K562 (cell line): Measurements from ENCODE around the gene ADAM8. TPM values are rescaled to one million over a fixed set of nuclear protein-coding genes. Genes with fewer than 3 reads are reported as not detected.

Experiments
- ATAC-seq: fragments of 200-7000 bp; cut with Tn5 transposase; 3 replicates; pipeline ENCODE4 v1.9.1; 2020; ENCODE audit warnings: moderate library complexity
- BruUV-seq: library from RNA; stranded (reverse); fragments of 400-500 nt; replicated peaks from 2 replicates; lab custom pipeline; 2021; lab: Mats Ljungman, UMichigan
- CTCF ChIA-PET: fragments of 300-600 bp; formaldehyde crosslinking; extraction: SDS; loops from one replicate; lab custom pipeline; 2021; ENCODE audit warnings: low intra/inter-chr PET ratio; lab: Yijun Ruan, JAX
- POLR2A ChIA-PET: fragments of 300-600, 350-650 bp; sonication (Branson Sonifier 250); formaldehyde crosslinking; extraction: SDS; loops from one replicate; lab custom pipeline; 2021; ENCODE audit warnings: antibody characterized with exemption, inconsistent platforms; lab: Yijun Ruan, JAX
- DNase-seq, 4 experiments: peaks; one replicate each; pipeline versions ENCODE4 v3.0.0 to v3.0.0-alpha.2; 2011 to 2018; ENCODE audit warnings: low spot score in 3 of 4, mixed read lengths in 3 of 4; ENCODE audit errors: extremely low read depth in 1 of 4
- FAIRE-seq: peaks from 2 replicates; lab custom pipeline; 2011; peaks lifted over from hg19 to GRCh38; lab: Jason Lieb, UNC
- H2AFZ ChIP-seq: 2 replicates; pipeline ENCODE4 v1.6.0; 2011; ENCODE audit warnings: low read depth, low read length, control low read depth, inconsistent platforms
- H3K27ac ChIP-seq: fragments of 200-600 bp; 3 replicates; pipeline ENCODE4 v1.8.0; 2011; ENCODE audit warnings: low read depth, mild to moderate bottlenecking, control low read depth, inconsistent platforms, low read length, moderate library complexity, mixed read lengths; ENCODE audit errors: extremely low read depth
- H3K27me3 ChIP-seq, 2 experiments: fragments of 300-600 bp in 1 of 2; 2 replicates in 1 of 2; 3 replicates in 1 of 2; pipeline versions ENCODE4 v1.6.0 to v1.8.0; 2011; ENCODE audit warnings: inconsistent platforms in 2 of 2, low read length in 2 of 2, mild to moderate bottlenecking in 1 of 2, mixed read lengths in 1 of 2, moderate library complexity in 1 of 2; ENCODE audit not compliant: control insufficient read depth in 2 of 2, insufficient read depth in 2 of 2
- H3K36me3 ChIP-seq: fragments of 300-600 bp; 3 replicates; pipeline ENCODE4 v1.8.0; 2011; ENCODE audit warnings: mild to moderate bottlenecking, low read length, inconsistent platforms; ENCODE audit not compliant: control insufficient read depth, insufficient read depth
- H3K4me1 ChIP-seq, 2 experiments: fragments of 200-600 bp in 1 of 2; replicated peaks in 1 of 2; 2 replicates in 1 of 2; 3 replicates in 1 of 2; pipeline versions ENCODE4 v1.5.1 to v1.8.0; 2011; ENCODE audit warnings: inconsistent platforms in 2 of 2, low read length in 2 of 2, mild to moderate bottlenecking in 1 of 2, mixed read lengths in 1 of 2, moderate library complexity in 1 of 2; ENCODE audit not compliant: control insufficient read depth in 2 of 2, insufficient read depth in 2 of 2
- H3K4me2 ChIP-seq: 2 replicates; pipeline ENCODE4 v1.6.1; 2011; ENCODE audit warnings: low read length, control low read depth, inconsistent platforms, mixed read lengths; ENCODE audit not compliant: insufficient read depth
- H3K4me3 ChIP-seq: fragments of 200-600 bp; sonication (generic), shearing (Covaris generic); 2 replicates; pipeline ENCODE4 v1.5.1; 2016; ENCODE audit warnings: control low read depth, inconsistent platforms
- H3K79me2 ChIP-seq: fragments of 200-600 bp; 3 replicates; pipeline ENCODE4 v1.8.0; 2011; ENCODE audit warnings: low read length, inconsistent platforms; ENCODE audit not compliant: control insufficient read depth, insufficient read depth
- H3K9ac ChIP-seq, 2 experiments: 2 replicates each; pipeline versions ENCODE4 v1.6.0 to v1.6.1; 2011; ENCODE audit warnings: low read depth in 2 of 2, low read length in 2 of 2, control low read depth in 1 of 2, inconsistent platforms in 1 of 2, mild to moderate bottlenecking in 1 of 2, mixed read lengths in 1 of 2; ENCODE audit not compliant: insufficient read depth in 1 of 2
- H3K9me1 ChIP-seq: one replicate; pipeline ENCODE4 v1.6.0; 2011; ENCODE audit warnings: inconsistent platforms, mild to moderate bottlenecking, low read length, moderate library complexity; ENCODE audit not compliant: control insufficient read depth, insufficient read depth
- H3K9me3 ChIP-seq: replicated peaks from 2 replicates; pipeline ENCODE4 v1.5.1; 2011; ENCODE audit warnings: low read depth, low read length, inconsistent platforms; ENCODE audit not compliant: control insufficient read depth, insufficient read depth
- H4K20me1 ChIP-seq: replicated peaks from 2 replicates; pipeline ENCODE4 v1.6.1; 2011; ENCODE audit warnings: low read length, inconsistent platforms, mixed read lengths; ENCODE audit not compliant: control insufficient read depth, insufficient read depth
- FOXA3 ChIP-seq, 2 experiments: fragments of 450-650 bp in 1 of 2; sonication (generic) in 1 of 2; formaldehyde crosslinking; IDR thresholded peaks in 1 of 2; conservative IDR thresholded peaks in 1 of 2; 2 replicates each; pipeline versions ENCODE4 v1.4.0 to v1.8.0; 2020 to 2022; ENCODE audit warnings: mild to moderate bottlenecking in 2 of 2, missing genetic modification reagents in 1 of 2
- RBM39 ChIP-seq: fragments of 200-400 bp; formaldehyde crosslinking; optimal IDR thresholded peaks from 2 replicates; pipeline ENCODE3; 2018; ENCODE audit warnings: low read depth, low read length
- WGBS: fragments of 100-300 bp; shearing (Covaris generic); methylation state at CpG from one replicate; pipeline ENCODE4 v1.1.6; 2016; ENCODE audit warnings: low coverage, mixed read lengths; ENCODE audit not compliant: insufficient coverage; ENCODE audit errors: missing lambda C conversion rate; 5-methylcytosine and 5-hydroxymethylcytosine counted together
- in situ Hi-C: fragments of 300-500 bp; cut with MboI; formaldehyde crosslinking; loops from 4 replicates; pipeline ENCODE4 v1.15.0; 2018; ENCODE audit warnings: inconsistent platforms, mixed read lengths
- intact Hi-C: fragments of 100-400 bp; cut with micrococcal nuclease; formaldehyde crosslinking; loops from 2 replicates; pipeline ENCODE4 v1.14.2; 2022
- polyA plus RNA-seq, 8 experiments: library from polyadenylated mRNA; depleted of rRNA in 4 of 8; stranded (reverse) in 5 of 8; unstranded in 3 of 8; fragments of >200 nt; fragmentation: Nextera tagmentation in 2 of 8; fragmentation: Illumina TruSeq in 1 of 8; extraction: Ambion mirVana in 2 of 8; extraction: Trizol in 1 of 8; gene quantifications; 2 replicates each; pipeline versions ENCODE4 v1.2.1 to v1.2.3, GENCODE V29; 2011 to 2014; ENCODE audit warnings: inconsistent platforms in 1 of 8, missing spikeins in 1 of 8
- total RNA-seq, 7 experiments: library from RNA; depleted of rRNA in 6 of 7; stranded (reverse); fragments of >200 nt in 6 of 7; fragmentation: Illumina TruSeq in 2 of 7; extraction: Trizol in 2 of 7; gene quantifications; 2 replicates each; pipeline versions ENCODE4 v1.2.1 to v1.2.3, GENCODE V29; 2011 to 2021; ENCODE audit warnings: low replicate concordance in 1 of 7
- TF ChIP-seq, protein P1 (sequence below): sonication (generic); formaldehyde crosslinking; IDR thresholded peaks from 2 replicates; pipeline ENCODE4 v1.8.1; 2023; ENCODE audit warnings: mild to moderate bottlenecking, missing genetic modification reagents

Gene ADAM8
- total and polyA plus RNA-seq, 9 of the 15 experiments (the other 6 are each of a cell fraction or from before 2014, with no cell fraction given): 0.07 to 7.0 (median 1.1) TPM

DNA sequence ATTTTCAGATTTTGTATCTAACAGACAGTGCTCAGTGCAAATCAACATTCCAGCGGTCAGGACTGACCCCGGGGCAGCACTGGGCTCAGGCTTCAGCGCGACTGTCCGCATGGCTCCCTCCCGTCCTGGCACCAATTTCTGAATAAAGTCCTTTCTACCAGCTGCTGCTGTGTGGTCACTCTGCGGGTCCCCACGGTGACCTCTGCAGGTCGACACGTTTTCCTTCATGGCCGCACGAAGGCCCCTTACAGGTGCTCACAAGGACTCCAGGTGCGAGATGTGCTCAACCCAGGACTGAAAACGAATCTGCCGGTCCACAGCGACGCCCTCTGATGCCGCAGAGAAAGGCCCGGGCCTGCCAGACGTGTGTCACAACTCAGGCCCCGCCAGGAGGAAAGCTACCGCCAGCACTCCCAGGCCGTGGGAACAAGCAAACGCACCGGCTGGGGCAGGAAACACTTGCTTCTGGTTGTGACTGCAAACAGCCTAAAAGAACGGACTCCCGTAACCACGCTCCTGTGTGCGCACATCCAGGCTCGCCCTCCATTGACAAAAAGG, 50.3 kb downstream of the ADAM8 start:
- CTCF ChIA-PET: no interaction called here
- Histone ChIP-seq H3K4me2 (no peak overlapping the region), H3K4me3 (no peak overlapping the region), H3K27me3 (no peaks in the 10 kb centered on the region), H3K79me2 (no peaks in the 10 kb centered on the region), H4K20me1 (no peaks in the 10 kb centered on the region), H2AFZ (no peak overlapping the region), H3K9ac (no peak overlapping the region; a peak in 1 of 4 replicates), H3K36me3 (no peaks in the 10 kb centered on the region), H3K27ac (no peak overlapping the region), H3K9me1 (no peaks in the 10 kb centered on the region), H3K4me1 (peaks cover 12 to 54% of the 10 kb centered on the region in 2 experiments), H3K9me3 (no peaks in the 10 kb centered on the region)
- FAIRE-seq (no peak), DNase-seq (no peak), ATAC-seq (no peak)
- WGBS: 62% methylated on average over 9 of the region's 30 CpGs
- POLR2A ChIA-PET: interaction anchor here (0.7 kb wide), 1 partner anchor 24 kb away, joined by 5 read pairs; no protein-coding TSS in a partner anchor
- in situ Hi-C loops (no loop called here), intact Hi-C loops (no loop called here)
- BruUV-seq: no TSS peak
- TF ChIP-seq RBM39: no peak
- TF ChIP-seq, protein P1, sequence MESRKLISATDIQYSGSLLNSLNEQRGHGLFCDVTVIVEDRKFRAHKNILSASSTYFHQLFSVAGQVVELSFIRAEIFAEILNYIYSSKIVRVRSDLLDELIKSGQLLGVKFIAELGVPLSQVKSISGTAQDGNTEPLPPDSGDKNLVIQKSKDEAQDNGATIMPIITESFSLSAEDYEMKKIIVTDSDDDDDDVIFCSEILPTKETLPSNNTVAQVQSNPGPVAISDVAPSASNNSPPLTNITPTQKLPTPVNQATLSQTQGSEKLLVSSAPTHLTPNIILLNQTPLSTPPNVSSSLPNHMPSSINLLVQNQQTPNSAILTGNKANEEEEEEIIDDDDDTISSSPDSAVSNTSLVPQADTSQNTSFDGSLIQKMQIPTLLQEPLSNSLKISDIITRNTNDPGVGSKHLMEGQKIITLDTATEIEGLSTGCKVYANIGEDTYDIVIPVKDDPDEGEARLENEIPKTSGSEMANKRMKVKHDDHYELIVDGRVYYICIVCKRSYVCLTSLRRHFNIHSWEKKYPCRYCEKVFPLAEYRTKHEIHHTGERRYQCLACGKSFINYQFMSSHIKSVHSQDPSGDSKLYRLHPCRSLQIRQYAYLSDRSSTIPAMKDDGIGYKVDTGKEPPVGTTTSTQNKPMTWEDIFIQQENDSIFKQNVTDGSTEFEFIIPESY: peak; percentile 69; the same call in 1 of the 2 replicates
- no peak for TF ChIP-seq FOXA3 (CRISPR knock-in tag; conservative IDR thresholded peaks at IDR 0.05 in 1 of 2, IDR thresholded peaks at IDR 0.05 in 1 of 2)
